Nephron progenitor cell (in vitro differentiated cells): Measurements from ENCODE around the gene PAFAH1B2.

Experiments used
- DNase-seq: peaks from one replicate; pipeline ENCODE4 v3.0.0; 2021
- H3K27ac Mint-ChIP-seq: 2 replicates; pipeline ENCODE4 v1.8.0; 2021; ENCODE audit warnings: mild to moderate bottlenecking, moderate library complexity, mixed read lengths
- H3K27me3 Mint-ChIP-seq: 2 replicates; pipeline ENCODE4 v1.8.0; 2021; ENCODE audit warnings: mild to moderate bottlenecking, low read depth, mixed read lengths; ENCODE audit not compliant: poor library complexity
- H3K36me3 Mint-ChIP-seq: 2 replicates; pipeline ENCODE4 v1.8.0; 2021; ENCODE audit warnings: low read depth, mixed read lengths
- H3K4me1 Mint-ChIP-seq: 2 replicates; pipeline ENCODE4 v1.8.0; 2021; ENCODE audit warnings: mixed read lengths
- H3K4me3 Mint-ChIP-seq: 2 replicates; pipeline ENCODE4 v1.8.0; 2021; ENCODE audit warnings: mild to moderate bottlenecking, moderate library complexity, mixed read lengths
- H3K9me3 Mint-ChIP-seq: 2 replicates; pipeline ENCODE4 v1.8.0; 2021; ENCODE audit warnings: mild to moderate bottlenecking, moderate library complexity, mixed read lengths
- TF ChIP-seq, protein P1 (sequence below): fragments of 200-600 bp; sonication (generic); IDR thresholded peaks from 2 replicates; pipeline ENCODE4 v1.5.0; 2021; ENCODE audit warnings: antibody characterized with exemption

The PAFAH1B2 gene

DNA sequence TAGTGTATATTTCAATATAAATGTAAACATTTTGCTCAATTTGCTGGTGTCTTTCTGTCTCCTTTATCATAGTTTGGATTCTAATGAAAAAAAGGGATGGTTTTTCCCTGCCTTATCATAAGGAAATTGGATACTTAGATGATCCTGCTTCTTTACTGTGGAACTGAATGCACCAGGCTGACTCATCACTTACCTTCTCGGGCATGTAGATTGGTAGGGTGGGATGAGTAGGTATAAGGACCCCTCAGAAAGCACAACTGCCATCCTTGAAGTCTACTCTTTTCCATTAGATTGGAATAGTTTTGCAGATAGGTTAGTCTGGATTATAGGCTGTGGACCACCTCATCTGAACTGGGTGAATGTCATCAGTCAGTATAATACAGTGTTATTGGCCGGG is 26.9 kb downstream of the PAFAH1B2 start:
- DNase-seq, result no peak
- Mint-ChIP-seq H3K27me3 (no peaks in the 10 kb centered on the region), H3K4me3 (no peak overlapping the region), H3K27ac (peak overlapping the region; percentile 83), H3K36me3 (peaks cover 24% of the 10 kb centered on the region), H3K4me1 (peaks cover 64% of the 10 kb centered on the region), H3K9me3 (no peaks in the 10 kb centered on the region)
- TF ChIP-seq, protein P1, sequence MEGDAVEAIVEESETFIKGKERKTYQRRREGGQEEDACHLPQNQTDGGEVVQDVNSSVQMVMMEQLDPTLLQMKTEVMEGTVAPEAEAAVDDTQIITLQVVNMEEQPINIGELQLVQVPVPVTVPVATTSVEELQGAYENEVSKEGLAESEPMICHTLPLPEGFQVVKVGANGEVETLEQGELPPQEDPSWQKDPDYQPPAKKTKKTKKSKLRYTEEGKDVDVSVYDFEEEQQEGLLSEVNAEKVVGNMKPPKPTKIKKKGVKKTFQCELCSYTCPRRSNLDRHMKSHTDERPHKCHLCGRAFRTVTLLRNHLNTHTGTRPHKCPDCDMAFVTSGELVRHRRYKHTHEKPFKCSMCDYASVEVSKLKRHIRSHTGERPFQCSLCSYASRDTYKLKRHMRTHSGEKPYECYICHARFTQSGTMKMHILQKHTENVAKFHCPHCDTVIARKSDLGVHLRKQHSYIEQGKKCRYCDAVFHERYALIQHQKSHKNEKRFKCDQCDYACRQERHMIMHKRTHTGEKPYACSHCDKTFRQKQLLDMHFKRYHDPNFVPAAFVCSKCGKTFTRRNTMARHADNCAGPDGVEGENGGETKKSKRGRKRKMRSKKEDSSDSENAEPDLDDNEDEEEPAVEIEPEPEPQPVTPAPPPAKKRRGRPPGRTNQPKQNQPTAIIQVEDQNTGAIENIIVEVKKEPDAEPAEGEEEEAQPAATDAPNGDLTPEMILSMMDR, result no peak

DNA sequence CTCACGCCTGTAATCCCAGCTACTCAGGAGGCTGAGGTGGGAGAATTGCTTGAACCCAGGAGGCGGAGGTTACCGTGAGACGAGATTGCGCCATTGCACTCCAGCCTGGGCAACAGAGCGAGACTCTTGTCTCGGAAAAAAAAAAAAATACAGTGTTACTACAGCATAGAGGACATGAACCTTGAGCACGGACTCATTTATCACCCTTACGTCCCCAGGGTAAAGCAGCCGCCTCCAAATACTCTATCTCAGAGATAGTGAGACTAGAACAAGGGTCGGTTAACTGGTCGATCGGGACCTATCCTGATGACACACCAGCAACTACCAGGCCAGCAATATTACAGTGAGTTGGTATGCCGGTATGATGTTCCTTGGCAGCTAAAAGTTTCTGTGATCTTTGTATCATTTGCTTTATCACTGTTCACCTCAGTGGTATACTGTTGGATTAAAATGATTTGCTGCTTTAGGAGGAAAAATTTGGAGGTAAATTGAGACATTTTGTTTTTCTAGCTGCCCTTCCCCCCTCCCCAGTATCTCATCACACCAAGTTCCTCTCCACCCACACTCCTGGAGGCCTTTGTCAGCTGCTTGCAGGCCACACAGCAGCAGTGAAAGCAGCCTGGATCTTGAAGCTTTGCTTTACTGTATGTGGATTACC is 27.4 kb downstream of the PAFAH1B2 start:
- Mint-ChIP-seq H3K36me3 (peaks cover 19% of the 10 kb centered on the region), H3K4me3 (peak overlapping the region; percentile 60), H3K27ac (peak overlapping the region; percentile 98), H3K9me3 (no peaks in the 10 kb centered on the region), H3K27me3 (no peaks in the 10 kb centered on the region), H3K4me1 (peaks cover 64% of the 10 kb centered on the region)
- no peak for DNase-seq
- TF ChIP-seq, protein P1, result no peak

DNA sequence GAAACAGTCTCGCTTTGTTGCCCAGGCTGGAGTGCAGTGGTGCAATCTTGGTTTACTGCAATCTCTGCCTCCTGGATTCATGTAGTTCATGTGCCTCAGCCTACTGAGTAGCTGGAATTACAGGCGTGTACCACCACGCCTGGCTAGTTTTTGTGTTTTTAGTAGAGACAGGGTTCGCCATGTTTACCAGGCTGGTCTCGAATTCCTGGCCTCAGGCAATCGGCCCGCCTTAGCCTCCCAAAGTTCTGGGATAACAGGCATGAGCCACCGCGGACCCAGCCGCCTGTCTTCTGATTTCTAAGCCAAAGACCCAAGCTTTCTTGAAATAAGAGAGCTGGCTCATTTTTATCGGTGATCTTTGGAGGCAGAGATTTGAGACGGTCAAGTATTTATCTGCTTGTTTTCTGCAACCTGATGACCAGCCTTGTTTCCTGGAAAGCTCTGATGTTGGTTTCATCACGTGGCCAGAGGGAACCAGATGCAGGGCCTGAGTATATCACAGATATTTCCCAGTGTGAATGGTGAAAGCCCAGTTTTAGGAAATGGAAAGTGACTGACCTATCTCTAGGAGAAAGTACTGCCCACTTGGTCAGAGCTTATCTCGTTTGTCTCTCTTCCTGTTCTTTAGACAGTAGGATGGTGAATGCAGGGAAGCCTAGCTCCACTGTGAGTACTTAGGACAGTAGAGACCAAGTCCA is 28.8 kb downstream of the PAFAH1B2 start:
- no peak for DNase-seq
- Mint-ChIP-seq H3K4me3 (peak overlapping the region; percentile 6), H3K4me1 (peaks cover 68% of the 10 kb centered on the region), H3K27ac (peak overlapping the region; percentile 87), H3K27me3 (no peaks in the 10 kb centered on the region), H3K36me3 (peaks cover 8% of the 10 kb centered on the region), H3K9me3 (no peaks in the 10 kb centered on the region)
- TF ChIP-seq, protein P1, result no peak

DNA sequence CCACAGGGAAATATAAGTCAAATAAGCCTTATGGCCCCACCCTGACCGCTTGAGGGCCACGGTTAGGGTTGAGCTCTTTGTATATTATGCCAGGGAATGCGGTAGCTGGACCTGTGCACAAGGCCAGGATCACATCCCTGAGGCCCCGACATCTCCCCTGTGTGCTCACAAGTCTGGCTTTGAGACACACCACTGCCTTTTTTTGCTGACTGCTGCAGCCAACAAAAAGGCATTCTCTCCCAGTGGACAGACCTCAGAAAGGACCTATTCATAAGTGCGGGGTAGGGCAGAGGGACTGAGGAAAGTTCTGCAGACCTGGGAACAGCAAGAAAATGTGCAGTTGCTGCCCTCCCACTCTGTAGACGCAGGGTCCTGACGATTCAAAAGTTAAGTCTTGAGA is 31.0 kb downstream of the PAFAH1B2 start:
- no peak for DNase-seq
- Mint-ChIP-seq H3K27ac (peak overlapping the region; percentile 69), H3K4me3 (no peak overlapping the region), H3K4me1 (peaks cover 72% of the 10 kb centered on the region), H3K9me3 (no peaks in the 10 kb centered on the region), H3K27me3 (peaks cover 3% of the 10 kb centered on the region), H3K36me3 (no peaks in the 10 kb centered on the region)
- TF ChIP-seq, protein P1, result no peak

DNA sequence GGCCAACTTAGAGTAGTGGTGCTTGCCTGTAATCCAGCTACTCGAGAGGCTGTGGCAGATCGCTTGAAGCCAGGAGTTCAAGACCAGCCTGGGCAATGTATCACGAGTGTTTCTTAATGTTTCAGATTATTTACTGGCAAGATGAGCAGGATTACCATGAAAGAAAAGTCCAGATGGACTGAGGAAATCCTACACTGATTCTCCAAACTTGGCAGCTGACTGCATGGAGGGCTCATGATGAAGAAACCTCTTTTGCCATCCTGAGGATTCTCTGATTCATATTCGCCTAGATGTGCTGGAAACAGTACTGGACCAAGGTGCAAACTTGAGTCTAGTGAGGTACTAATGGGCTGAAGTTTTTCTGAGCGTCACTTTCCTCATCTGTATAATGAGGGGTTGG is 31.7 kb downstream of the PAFAH1B2 start:
- no peak for DNase-seq
- H3K27ac Mint-ChIP-seq, result no peak overlapping the region
- no peaks in the 10 kb centered on the region for H3K9me3 Mint-ChIP-seq
- no peak overlapping the region for H3K4me3 Mint-ChIP-seq
- H3K36me3 Mint-ChIP-seq, result no peaks in the 10 kb centered on the region
- H3K27me3 Mint-ChIP-seq, result peaks cover 3% of the 10 kb centered on the region
- TF ChIP-seq, protein P1, result no peak
- H3K4me1 Mint-ChIP-seq, result peaks cover 72% of the 10 kb centered on the region

- peaks cover 72% of the 10 kb centered on the region for H3K4me1 Mint-ChIP-seq
- TF ChIP-seq, protein P1, result no peak
- no peaks in the 10 kb centered on the region for H3K36me3 Mint-ChIP-seq
- H3K27me3 Mint-ChIP-seq, result peaks cover 3% of the 10 kb centered on the region
- no peak for DNase-seq
- no peak overlapping the region for H3K4me3 Mint-ChIP-seq
- no peaks in the 10 kb centered on the region for H3K9me3 Mint-ChIP-seq
- no peak overlapping the region for H3K27ac Mint-ChIP-seq
Observed at GRCh38 chr11:117176186-117176585, 32.1 kb downstream of the PAFAH1B2 start.
